Lower leg skin (tissue), 3 donors: ENCODE data around the gene SSPN.

ENCODE experiments used
- CTCF ChIP-seq, 3 donors: fragments of 450-650 bp; IDR thresholded peaks; one replicate each; pipeline ENCODE4 v1.5.1; 2016; ENCODE audit warnings: antibody characterized with exemption in 3 of 3, mild to moderate bottlenecking in 3 of 3, moderate library complexity in 2 of 3
- POLR2A ChIP-seq, 2 donors: fragments of 450-650 bp; IDR thresholded peaks; one replicate each; pipeline ENCODE4 v1.6.1; 2016 to 2017; ENCODE audit warnings: antibody characterized with exemption in 2 of 2, mild to moderate bottlenecking in 1 of 2, moderate library complexity in 1 of 2

- TF ChIP-seq CTCF (IDR thresholded peaks at IDR 0.05): no peak
- no peak for TF ChIP-seq POLR2A (IDR thresholded peaks at IDR 0.05)
These were observed 8.2 kb upstream of the SSPN start for GRCh38 chr12:26187014-26187798.
